Nucleus accumbens (tissue), 56 donors: ENCODE data around the gene TYW1.
"Not testable (repeated sequence)": the region's sequence is repeated elsewhere in the genome, so short reads cannot be mapped to it uniquely, and the experiment has no call there.

ENCODE experiments used
- DNase-seq, 56 donors: peaks; one replicate each; lab custom pipeline; 2025; lab: John Stamatoyannopoulos, UW

TYW1 gene

DNA sequence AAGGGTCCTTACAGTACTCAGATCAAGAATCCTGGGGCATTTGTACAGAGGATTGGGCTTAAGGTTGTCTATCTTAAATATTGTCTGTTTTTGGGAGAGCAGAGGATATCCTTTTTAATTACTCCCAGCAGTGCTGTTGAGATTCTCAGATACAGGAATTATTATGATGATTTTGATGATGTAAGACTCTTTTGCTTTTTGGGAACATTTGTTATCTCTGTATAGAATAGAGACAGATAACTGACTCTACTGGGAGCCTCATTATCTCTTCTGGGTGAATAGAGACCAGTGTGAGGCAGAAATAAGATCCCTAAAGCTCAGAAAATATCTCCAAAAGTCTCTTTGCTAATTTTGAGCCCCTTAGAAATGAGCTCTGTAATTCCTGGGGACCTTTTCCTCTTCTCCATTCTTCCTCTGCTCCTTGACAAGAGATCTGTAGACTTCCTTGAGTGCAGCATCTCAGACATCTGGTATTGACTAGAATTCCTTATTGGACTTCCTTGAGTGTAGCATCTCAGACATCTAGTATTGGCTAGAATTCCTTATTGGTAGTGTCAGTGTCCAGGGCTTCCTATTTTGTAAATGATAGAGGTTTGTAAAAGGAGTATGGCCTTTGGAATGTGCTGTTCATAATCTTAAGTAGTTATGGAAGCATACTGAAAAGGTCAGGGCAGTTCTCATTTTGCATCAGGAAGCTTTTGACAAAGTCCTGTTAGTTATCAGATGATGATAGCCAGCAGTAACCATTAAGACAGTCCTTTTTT is 118.0 kb downstream of the TYW1 start:
- not testable (repeated sequence) for DNase-seq

- DNase-seq = not testable (repeated sequence)
Measured at GRCh38 chr7:67120491-67120890, 123.9 kb downstream of the TYW1 start.

GRCh38 chr7:67128257-67128656 is 131.6 kb downstream of the TYW1 start:
- DNase-seq = not testable (repeated sequence)

GRCh38 chr7:67130766-67131165 is 134.1 kb downstream of the TYW1 start:
- not testable (repeated sequence) for DNase-seq

DNA sequence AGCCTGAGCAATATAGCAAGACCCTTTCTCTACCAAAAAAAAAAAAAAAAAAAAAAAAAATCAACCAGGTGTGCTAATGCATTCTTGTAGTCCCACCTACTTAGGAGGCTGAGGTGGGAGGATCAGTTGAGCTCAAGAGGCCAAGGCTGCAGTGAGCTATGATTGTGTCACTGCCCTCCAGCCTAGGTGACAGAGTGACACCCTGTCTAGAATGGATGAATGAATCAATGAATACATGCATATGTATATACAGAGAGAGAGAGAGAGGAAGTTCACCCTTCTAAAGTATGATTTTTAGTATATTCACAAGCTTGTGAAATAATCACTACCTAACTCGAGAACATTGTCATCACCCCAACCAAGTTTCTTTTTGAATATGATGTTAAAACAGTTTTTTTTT is 138.3 kb downstream of the TYW1 start:
- DNase-seq = not testable (repeated sequence)

GRCh38 chr7:67135617-67136486 is 139.2 kb downstream of the TYW1 start:
- DNase-seq = not testable (repeated sequence)

- DNase-seq = not testable (repeated sequence)
Measured at GRCh38 chr7:67137489-67137888, 140.9 kb downstream of the TYW1 start.

GRCh38 chr7:67139876-67140275 is 143.2 kb downstream of the TYW1 start:
- not testable (repeated sequence) for DNase-seq

- DNase-seq = not testable (repeated sequence)
Measured at GRCh38 chr7:67141001-67141400, 144.4 kb downstream of the TYW1 start.

DNA sequence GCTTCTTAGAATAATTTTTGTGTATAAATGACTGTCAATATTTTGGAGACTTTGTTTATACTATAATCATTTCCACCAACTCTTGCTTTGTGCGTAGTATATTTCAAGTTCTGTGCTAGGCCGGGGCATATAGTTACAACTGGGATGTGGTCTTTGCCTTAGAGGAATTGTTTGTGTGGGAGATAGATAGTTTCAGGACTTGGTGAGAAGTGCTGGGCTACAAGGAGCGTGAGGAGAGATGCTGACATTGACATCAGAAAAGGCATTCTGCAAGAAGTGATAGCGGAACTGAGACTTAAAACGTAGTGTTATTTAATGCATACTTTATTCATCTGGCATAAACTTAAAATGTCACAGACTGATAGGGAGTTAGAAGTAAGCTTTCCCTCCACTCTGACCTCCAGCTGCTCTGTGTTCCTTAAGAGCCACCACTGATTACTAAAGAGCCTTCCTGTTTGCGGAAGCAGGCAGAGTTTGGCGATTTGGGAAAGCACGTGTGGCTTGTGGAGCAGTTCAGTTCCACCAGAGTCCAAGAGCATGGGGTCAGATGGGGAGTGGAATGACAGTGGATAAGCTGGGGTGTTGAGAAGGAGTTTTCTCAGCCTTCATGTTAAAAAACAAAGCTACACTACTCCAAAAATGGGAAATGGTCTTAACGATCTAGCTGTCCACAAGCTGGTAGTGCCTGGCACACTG is 146.6 kb downstream of the TYW1 start:
- not testable (repeated sequence) for DNase-seq

- not testable (repeated sequence) for DNase-seq
Measured at GRCh38 chr7:67145581-67146193, 149.1 kb downstream of the TYW1 start.

DNA sequence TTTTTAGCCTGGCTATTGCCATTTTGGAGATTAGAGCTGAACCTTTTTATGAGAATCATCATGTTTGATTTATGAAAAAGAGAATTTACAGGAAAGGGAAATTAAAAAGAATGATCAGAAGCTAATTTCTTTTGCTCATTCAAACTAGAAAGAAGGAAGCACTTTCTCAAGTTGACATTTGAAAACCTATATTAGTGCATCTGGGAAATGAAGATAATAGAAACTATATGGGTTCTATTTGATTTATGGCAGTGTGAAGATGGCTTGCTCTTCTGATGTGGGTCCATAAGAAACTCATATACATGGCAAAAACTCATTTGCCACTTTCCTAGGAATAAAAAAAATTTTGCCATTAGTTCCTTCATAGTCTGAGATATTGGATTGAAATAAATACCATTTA is 152.5 kb downstream of the TYW1 start:
- DNase-seq = not testable (repeated sequence)

DNA sequence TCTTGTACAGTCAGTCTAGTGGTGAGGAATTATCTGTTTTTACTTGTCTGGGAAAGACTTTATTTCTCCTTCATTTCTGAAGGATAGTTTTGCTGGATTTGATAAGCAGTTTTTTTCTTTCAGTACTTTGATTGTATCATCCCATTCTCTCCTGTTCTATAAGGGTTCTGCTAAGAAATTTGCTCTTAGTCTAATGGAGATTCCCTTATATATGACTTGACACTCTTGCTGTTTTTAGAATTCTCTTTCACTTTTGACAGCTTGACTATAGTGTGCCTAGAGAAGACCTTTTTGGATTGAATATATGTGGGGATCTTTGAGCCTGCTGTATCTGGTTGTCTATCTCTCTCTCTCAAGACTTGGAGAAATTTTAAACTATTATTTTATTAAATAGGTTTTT is 157.7 kb downstream of the TYW1 start:
- DNase-seq = not testable (repeated sequence)

- not testable (repeated sequence) for DNase-seq
Measured at GRCh38 chr7:67156064-67156463, 159.4 kb downstream of the TYW1 start.

DNA sequence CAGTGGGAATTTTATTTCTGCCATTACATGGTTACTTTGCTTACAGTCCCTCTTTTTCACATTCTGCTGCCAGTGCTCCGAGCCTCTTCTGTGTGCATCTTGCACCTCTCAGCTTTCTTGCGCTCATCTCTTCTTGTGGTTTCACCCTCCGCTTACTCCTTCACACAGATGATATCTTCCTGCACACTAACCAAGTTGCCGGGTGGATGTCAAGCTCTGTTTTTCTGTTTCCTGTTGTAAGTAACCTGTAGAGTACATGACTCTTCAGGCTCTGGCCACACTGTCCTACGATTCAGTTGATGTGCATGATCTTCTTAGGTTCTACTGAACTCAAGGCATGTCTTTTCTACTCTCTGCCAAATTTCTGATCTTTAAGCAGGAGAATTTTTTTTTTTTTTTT is 166.7 kb downstream of the TYW1 start:
- not testable (repeated sequence) for DNase-seq

DNA sequence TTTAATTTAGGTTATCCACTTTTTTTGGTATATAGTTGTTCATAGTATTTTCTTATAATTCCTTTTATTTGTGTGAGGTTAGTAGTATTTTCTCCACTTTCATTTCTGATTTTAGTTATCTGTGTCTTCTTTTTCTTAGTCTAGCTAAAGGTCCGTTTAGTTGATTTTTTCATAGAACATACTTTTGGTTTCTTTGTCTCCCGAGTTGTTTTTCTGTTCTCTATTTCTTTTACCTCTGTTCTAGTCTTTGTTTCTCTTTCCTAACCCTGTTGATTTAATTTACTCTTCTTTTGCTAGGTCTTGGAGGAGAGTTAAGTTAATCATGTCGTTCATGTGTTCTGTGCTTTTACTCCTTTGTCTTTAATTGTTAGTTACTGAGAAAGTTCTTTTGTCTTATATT is 174.5 kb downstream of the TYW1 start:
- DNase-seq = not testable (repeated sequence)

DNA sequence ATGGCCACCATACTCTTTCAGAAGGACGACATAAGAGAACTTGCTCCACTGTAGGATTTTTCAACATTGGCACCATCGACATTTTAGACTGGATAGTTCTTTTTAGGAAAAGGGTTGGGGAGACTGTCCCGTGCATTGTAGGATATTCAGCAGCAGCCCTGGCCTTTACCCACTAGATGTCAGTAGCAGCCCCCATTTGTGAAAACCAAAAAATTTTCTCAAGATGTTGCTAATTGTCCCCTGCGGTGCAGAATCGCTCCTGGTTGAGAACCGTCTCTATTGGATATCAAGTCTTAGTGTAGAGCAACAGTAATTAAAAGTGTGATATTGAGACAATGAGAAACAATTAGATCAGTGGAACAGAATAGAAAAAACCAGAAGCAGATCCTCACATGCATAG is 180.1 kb downstream of the TYW1 start:
- not testable (repeated sequence) for DNase-seq

DNA sequence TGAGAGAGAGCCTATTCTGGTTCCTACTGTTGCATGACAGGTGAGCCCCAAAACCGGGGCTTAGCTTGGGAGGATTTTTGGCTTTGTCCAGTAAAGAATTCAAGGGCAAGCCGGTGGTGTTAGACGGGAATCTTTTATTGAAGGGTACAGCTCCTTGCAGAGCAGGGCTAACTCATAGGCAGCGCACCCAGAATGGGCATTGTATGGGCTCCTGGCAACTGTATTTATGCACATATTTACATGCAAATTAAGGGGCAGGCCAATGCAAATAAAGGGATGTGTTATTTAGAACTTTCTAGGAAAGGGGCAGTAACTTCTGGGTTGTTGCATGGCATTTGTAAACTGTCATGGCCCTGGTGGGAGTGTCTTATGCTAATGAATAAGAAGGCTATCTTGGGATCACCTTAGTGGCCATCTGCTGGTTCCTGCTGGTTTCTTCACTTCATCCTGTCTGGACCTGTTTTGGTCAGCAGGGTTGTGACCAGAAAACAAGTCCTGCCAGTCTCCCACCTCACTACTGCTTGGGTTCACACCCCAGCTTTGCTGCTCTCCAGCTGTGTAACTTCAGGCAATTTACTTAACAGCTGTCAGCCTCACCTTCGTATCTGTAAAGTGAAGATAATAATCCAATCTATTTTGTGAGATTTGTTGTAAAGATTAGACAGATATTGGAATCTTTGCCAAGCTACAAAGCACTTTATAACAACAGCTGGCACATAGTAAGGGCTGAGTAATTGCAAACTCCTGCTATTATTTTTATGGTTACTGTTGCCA is 182.5 kb downstream of the TYW1 start:
- not testable (repeated sequence) for DNase-seq

DNA sequence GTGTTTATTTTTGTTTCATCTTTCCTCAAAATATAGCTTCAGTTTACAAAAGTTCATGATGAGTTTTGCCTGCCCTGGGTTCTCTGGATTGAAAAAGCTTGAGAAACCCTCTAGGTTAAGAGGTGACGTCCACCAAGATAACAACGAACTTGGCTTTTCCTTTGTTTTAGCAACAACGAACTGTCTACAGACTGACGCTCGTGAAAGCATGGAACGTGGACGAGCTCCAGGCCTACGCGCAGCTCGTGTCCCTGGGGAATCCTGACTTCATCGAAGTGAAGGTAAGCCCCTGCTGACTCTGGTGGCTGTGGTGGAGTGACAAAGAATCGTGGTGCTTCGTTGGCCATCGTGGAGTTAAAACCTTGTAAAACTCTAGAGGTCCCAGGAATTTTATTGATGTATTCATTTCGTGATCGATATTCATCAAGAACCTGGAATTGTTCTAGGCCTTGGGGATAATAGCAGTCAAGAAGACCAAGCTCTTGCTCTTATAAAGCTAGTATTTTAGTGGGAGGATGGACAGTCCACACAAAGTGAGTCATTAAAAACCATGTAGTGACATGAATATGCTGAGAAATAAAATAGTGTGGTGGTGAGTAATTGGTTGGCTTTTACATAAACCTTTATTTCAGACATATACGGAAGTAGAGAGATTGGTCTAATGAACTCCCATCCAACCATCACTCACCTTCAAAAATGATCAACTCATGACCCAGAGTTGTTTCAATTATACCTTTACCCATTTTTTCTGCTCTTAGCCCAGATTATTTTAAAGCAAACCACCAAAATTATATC is 186.5 kb downstream of the TYW1 start:
- not testable (repeated sequence) for DNase-seq
